Measurements from ENCODE around the gene UQCC2. TPM values are rescaled to one million over a fixed set of nuclear protein-coding genes. Genes with fewer than 3 reads are reported as not detected.

Gene UQCC2
- total and polyA plus RNA-seq, 2 experiments from 2014 or later = 31.7 to 138 TPM

DNA sequence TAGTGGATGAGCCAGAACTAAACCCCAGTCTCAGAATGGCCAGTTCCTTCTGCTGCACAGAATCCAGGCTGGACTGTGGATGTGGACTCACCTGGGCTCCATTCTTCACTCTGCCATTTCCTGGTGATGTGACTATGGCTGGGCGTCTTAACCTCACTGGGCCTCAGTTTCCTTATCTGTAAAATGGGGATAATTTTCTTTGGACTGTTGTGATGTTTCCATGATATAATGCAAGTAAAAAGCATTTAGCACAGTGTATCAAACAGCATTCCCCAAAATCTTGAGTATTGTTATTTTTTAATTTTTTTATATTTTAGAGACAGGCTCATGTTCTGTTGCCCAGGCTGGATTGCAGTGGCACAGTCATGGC, 41.1 kb upstream of the UQCC2 start:
- WGBS, 2 experiments (ENCODE audit: low coverage in 1 of 2, low lambda C conversion rate in 2 of 2, missing lambda C conversion rate in 2 of 2) = 96% methylated on average over 1 of the region's 1 CpG
- H3K4me1 ChIP-seq (ENCODE audit: insufficient read depth) = peaks cover 6% of the 10 kb centered on the region
- no peak for DNase-seq
- in situ Hi-C loops (cut with MboI) = no loop called here
- H3K27me3 ChIP-seq (replicated peaks; ENCODE audit: insufficient read depth) = no peaks in the 10 kb centered on the region
- H3K9me3 ChIP-seq (ENCODE audit: low read depth) = no peaks in the 10 kb centered on the region
- no peaks in the 10 kb centered on the region for H3K79me2 ChIP-seq (ENCODE audit: insufficient read depth)
- H2AFZ ChIP-seq = no peak overlapping the region
- H3K9ac ChIP-seq = no peak overlapping the region
- H3K4me2 ChIP-seq (ENCODE audit: unreplicated experiment) = no peak overlapping the region
- no peak overlapping the region for H3K4me3 ChIP-seq
- H3K9me2 ChIP-seq (ENCODE audit: insufficient read depth) = no peaks in the 10 kb centered on the region
- H4K20me1 ChIP-seq (ENCODE audit: insufficient read depth) = no peaks in the 10 kb centered on the region
- H3K27ac ChIP-seq = no peak overlapping the region
- no peaks in the 10 kb centered on the region for H3K36me3 ChIP-seq (ENCODE audit: low read depth)
- TF ChIP-seq EZH2 (IDR thresholded peaks at IDR 0.05; ENCODE audit: insufficient read depth, poor library complexity, severe bottlenecking) (no peak), EZH2phosphoT487 (IDR thresholded peaks at IDR 0.05; ENCODE audit: insufficient read depth, low read depth) (no peak)
- H3F3A ChIP-seq (ENCODE audit: insufficient read depth) = no peaks in the 10 kb centered on the region

DNA sequence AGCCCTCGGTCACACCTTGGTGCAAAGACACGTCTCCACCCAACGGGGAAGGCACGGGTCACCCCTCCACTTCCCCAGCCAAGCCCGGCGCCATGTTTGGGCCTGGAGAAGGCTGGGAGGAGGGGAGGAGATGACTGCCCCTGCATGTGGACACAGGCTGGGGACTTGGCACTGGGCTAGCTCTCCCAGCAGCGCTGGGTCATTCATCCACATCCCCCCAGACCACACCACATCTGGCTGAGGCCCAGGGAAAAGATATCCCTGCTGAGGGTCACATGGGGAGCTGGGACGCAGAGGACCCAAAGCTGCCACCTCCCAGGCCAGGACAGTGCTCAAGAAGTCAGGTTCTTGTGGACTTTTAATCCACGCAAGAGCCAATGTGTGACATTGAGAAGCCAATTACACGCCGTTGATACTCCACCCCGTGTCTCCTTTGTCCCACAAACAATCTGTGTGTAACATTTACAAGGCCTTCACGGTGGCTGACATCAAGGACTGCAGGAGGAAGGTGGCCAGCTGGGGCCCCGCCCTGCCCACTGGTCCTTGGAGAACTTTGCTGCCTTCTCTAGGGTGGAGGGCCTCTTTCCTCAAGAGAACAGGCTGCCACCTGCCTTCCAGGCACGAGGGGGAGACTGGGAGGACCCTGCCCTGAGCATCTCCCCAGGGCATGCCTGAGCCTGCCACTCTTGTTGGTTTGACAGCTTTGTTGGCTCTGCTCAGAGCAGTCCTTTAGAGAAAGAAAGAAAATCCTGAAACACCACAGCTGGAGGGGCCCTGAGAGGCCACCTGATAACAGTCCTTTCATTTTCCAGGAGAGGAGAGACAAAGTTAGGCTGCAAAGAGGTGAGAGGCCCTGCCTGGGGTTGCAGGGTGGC, 40.5 kb upstream of the UQCC2 start:
- Histone ChIP-seq H4K20me1 (ENCODE audit: insufficient read depth) (no peaks in the 10 kb centered on the region), H3K9me2 (ENCODE audit: insufficient read depth) (no peaks in the 10 kb centered on the region), H3F3A (ENCODE audit: insufficient read depth) (no peaks in the 10 kb centered on the region), H3K9me3 (ENCODE audit: low read depth) (no peaks in the 10 kb centered on the region), H3K27ac (no peak overlapping the region), H3K79me2 (ENCODE audit: insufficient read depth) (no peaks in the 10 kb centered on the region), H3K4me3 (no peak overlapping the region), H3K4me2 (ENCODE audit: unreplicated experiment) (no peak overlapping the region), H3K36me3 (ENCODE audit: low read depth) (no peaks in the 10 kb centered on the region), H3K9ac (no peak overlapping the region), H3K27me3 (replicated peaks; ENCODE audit: insufficient read depth) (no peaks in the 10 kb centered on the region), H2AFZ (no peak overlapping the region), H3K4me1 (ENCODE audit: insufficient read depth) (peaks cover 6% of the 10 kb centered on the region)
- no peak for DNase-seq
- TF ChIP-seq EZH2phosphoT487 (IDR thresholded peaks at IDR 0.05; ENCODE audit: insufficient read depth, low read depth) (no peak), EZH2 (IDR thresholded peaks at IDR 0.05; ENCODE audit: insufficient read depth, poor library complexity, severe bottlenecking) (no peak)
- in situ Hi-C loops (cut with MboI) = no loop called here
- whole genome bisulfite sequencing, 2 experiments (ENCODE audit: low coverage in 1 of 2, low lambda C conversion rate in 2 of 2, missing lambda C conversion rate in 2 of 2) = 80 to 81% methylated on average over 15 of the region's 15 CpGs

DNA sequence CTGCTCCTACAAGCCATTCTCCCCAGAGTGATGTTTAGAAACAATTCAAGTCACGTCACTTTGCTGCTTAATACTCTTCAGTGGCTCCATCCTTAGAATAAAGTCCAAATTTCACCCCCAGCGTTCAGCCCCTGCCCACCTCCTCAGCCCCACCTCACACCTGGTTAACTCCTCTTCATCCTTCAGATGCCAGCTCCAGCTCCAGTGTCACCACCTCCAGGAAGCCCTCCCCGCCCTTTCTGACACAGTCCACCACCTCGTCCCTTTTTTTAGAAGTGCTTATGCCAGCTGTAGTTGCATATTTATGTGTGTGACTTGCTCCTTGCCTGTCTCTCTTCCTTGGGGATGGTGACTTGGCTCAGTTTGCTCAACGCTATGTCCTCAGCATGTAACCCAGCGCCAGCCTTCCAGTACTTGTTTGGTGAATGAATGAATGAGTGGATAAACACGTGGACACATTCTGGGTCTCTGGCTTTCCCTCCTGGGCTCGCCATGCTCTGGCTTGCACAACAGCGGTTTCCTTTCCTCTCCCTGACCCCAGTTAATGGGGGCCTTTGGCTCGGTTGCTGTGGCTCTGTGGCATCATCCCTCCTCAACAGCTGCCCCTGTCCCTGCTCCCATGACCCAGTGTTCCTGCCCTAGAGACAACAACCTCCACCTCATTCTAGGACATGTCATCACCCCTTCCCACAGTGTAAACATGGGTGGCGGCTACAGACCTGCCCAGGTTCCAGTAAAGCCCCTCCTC, 38.9 kb upstream of the UQCC2 start:
- no peaks in the 10 kb centered on the region for H3F3A ChIP-seq (ENCODE audit: insufficient read depth)
- no peaks in the 10 kb centered on the region for H3K79me2 ChIP-seq (ENCODE audit: insufficient read depth)
- WGBS, 2 experiments (ENCODE audit: low coverage in 1 of 2, low lambda C conversion rate in 2 of 2, missing lambda C conversion rate in 2 of 2) = 72 to 85% methylated on average over 11 of the region's 11 CpGs
- no peaks in the 10 kb centered on the region for H3K9me3 ChIP-seq (ENCODE audit: low read depth)
- no peak for TF ChIP-seq EZH2 (IDR thresholded peaks at IDR 0.05; ENCODE audit: insufficient read depth, poor library complexity, severe bottlenecking)
- H3K4me3 ChIP-seq = no peak overlapping the region
- peaks cover 15% of the 10 kb centered on the region for H3K4me1 ChIP-seq (ENCODE audit: insufficient read depth)
- no peak overlapping the region for H3K27ac ChIP-seq
- in situ Hi-C loops (cut with MboI) = no loop called here
- H4K20me1 ChIP-seq (ENCODE audit: insufficient read depth) = no peaks in the 10 kb centered on the region
- H3K27me3 ChIP-seq (replicated peaks; ENCODE audit: insufficient read depth) = no peaks in the 10 kb centered on the region
- H3K36me3 ChIP-seq (ENCODE audit: low read depth) = no peaks in the 10 kb centered on the region
- no peaks in the 10 kb centered on the region for H3K9me2 ChIP-seq (ENCODE audit: insufficient read depth)
- DNase-seq = peak; percentile 31
- no peak overlapping the region for H3K9ac ChIP-seq
- no peak overlapping the region for H2AFZ ChIP-seq
- H3K4me2 ChIP-seq (ENCODE audit: unreplicated experiment) = peak overlapping the region; percentile 10

DNA sequence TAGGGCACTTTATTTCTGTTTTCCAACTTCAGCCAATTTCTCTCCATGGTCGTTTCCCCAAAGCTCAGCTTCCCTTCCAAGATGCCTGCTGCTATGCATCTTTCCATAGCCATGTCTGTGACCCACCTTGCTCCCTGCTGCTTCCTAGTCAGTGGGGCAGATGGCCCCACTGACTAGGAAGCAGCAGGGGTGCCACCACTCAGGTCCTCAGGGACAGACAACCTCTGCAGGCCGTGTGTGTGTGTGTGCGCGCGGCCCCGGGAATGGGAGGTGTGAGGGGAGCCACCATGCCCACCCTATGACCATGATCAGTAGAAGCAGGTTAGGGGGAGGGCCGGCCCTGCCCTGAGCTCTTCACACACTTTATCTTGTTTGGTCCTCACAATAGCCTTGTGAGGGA, 37.9 kb upstream of the UQCC2 start:
- no peaks in the 10 kb centered on the region for H3K36me3 ChIP-seq (ENCODE audit: low read depth)
- no peaks in the 10 kb centered on the region for H4K20me1 ChIP-seq (ENCODE audit: insufficient read depth)
- H3K9me2 ChIP-seq (ENCODE audit: insufficient read depth) = no peaks in the 10 kb centered on the region
- no peak overlapping the region for H3K9ac ChIP-seq
- peaks cover 15% of the 10 kb centered on the region for H3K4me1 ChIP-seq (ENCODE audit: insufficient read depth)
- 97 to 98% methylated on average over 7 of the region's 7 CpGs for WGBS, 2 experiments (ENCODE audit: low coverage in 1 of 2, low lambda C conversion rate in 2 of 2, missing lambda C conversion rate in 2 of 2)
- H3K4me3 ChIP-seq = no peak overlapping the region
- in situ Hi-C loops (cut with MboI) = no loop called here
- no peak overlapping the region for H3K27ac ChIP-seq
- TF ChIP-seq EZH2phosphoT487 (IDR thresholded peaks at IDR 0.05; ENCODE audit: insufficient read depth, low read depth) (no peak), EZH2 (IDR thresholded peaks at IDR 0.05; ENCODE audit: insufficient read depth, poor library complexity, severe bottlenecking) (no peak)
- no peak overlapping the region for H2AFZ ChIP-seq
- no peaks in the 10 kb centered on the region for H3F3A ChIP-seq (ENCODE audit: insufficient read depth)
- H3K79me2 ChIP-seq (ENCODE audit: insufficient read depth) = no peaks in the 10 kb centered on the region
- H3K27me3 ChIP-seq (replicated peaks; ENCODE audit: insufficient read depth) = no peaks in the 10 kb centered on the region
- no peak for DNase-seq
- no peaks in the 10 kb centered on the region for H3K9me3 ChIP-seq (ENCODE audit: low read depth)
- no peak overlapping the region for H3K4me2 ChIP-seq (ENCODE audit: unreplicated experiment)

Data from GM23248 (cell line).